Breast epithelium (tissue), 3 donors: ENCODE measurements around the gene IL4.

Source experiments
- POLR2A ChIP-seq: fragments of 450-650 bp; IDR thresholded peaks from one replicate; pipeline ENCODE4 v1.6.1; 2016; ENCODE audit warnings: antibody characterized with exemption, mild to moderate bottlenecking, moderate library complexity
- POLR2AphosphoS5 ChIP-seq, 3 donors: sonication (generic); formaldehyde crosslinking; IDR thresholded peaks; one replicate each; pipeline ENCODE4 v1.6.1; 2017; ENCODE audit warnings: antibody characterized with exemption in 3 of 3
- TF ChIP-seq, protein P1 (sequence below), 3 donors: fragments of 450-650 bp; IDR thresholded peaks; one replicate each; pipeline ENCODE4 v1.5.1; 2016 to 2017; ENCODE audit warnings: antibody characterized with exemption in 3 of 3, mild to moderate bottlenecking in 3 of 3, moderate library complexity in 3 of 3

DNA sequence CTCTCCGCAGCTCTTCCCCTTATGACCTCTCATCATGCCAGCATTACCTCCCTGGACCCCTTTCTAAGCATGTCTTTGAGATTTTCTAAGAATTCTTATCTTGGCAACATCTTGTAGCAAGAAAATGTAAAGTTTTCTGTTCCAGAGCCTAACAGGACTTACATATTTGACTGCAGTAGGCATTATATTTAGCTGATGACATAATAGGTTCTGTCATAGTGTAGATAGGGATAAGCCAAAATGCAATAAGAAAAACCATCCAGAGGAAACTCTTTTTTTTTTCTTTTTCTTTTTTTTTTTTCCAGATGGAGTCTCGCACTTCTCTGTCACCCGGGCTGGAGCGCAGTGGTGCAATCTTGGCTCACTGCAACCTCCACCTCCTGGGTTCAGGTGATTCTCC is 36.5 kb upstream of the IL4 start:
- TF ChIP-seq, protein P1, sequence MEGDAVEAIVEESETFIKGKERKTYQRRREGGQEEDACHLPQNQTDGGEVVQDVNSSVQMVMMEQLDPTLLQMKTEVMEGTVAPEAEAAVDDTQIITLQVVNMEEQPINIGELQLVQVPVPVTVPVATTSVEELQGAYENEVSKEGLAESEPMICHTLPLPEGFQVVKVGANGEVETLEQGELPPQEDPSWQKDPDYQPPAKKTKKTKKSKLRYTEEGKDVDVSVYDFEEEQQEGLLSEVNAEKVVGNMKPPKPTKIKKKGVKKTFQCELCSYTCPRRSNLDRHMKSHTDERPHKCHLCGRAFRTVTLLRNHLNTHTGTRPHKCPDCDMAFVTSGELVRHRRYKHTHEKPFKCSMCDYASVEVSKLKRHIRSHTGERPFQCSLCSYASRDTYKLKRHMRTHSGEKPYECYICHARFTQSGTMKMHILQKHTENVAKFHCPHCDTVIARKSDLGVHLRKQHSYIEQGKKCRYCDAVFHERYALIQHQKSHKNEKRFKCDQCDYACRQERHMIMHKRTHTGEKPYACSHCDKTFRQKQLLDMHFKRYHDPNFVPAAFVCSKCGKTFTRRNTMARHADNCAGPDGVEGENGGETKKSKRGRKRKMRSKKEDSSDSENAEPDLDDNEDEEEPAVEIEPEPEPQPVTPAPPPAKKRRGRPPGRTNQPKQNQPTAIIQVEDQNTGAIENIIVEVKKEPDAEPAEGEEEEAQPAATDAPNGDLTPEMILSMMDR (IDR thresholded peaks at IDR 0.05): no peak
- TF ChIP-seq POLR2A: no peak
- TF ChIP-seq POLR2AphosphoS5 (IDR thresholded peaks at IDR 0.05): no peak
